ENCODE measurements around the gene SORL1-AS1.

The SORL1-AS1 gene

DNA sequence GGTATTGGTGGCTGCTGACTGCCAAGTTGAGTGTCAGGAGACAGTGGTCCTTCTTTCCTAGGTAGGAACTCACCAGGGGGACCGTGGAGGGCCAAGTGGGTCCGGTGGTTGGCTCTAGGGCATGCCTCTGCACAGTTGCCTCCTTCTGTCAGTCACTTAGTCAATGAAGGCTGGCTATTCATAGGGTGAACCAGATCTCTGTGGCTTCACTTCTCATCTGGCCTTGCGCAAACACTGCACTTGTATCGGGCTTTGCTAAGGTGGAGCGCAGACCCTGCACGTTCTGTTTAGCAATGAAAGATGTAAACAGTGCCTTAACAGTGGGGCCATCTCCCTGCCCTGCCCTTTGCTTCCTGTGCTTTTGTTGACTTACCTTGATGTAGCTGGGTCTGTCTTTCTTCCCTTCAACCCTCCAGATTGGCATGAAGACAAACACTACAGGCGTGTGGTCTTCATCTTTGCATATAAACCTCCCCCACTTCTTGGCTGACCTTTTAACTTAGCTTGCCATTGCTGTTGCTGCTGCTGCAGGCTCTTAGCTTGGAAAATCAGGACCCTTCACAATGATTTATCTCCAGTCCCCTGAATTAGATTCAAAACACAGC is 6.7 kb upstream of the SORL1-AS1 start:
- intact Hi-C loops (cut with DNase I; ENCODE audit: low total_unique reads) = no loop called here
- DNase-seq (ENCODE audit: low spot score in 2 of 2) = peak in 1 of 2 donors; percentile 65
- WGBS, 2 donors = 81 to 90% methylated on average over 5 to 7 of the region's 7 CpGs
- H3K4me3 ChIP-seq (ENCODE audit: low read depth, poor library complexity, severe bottlenecking) = no peak overlapping the region
- TF ChIP-seq, protein P1, sequence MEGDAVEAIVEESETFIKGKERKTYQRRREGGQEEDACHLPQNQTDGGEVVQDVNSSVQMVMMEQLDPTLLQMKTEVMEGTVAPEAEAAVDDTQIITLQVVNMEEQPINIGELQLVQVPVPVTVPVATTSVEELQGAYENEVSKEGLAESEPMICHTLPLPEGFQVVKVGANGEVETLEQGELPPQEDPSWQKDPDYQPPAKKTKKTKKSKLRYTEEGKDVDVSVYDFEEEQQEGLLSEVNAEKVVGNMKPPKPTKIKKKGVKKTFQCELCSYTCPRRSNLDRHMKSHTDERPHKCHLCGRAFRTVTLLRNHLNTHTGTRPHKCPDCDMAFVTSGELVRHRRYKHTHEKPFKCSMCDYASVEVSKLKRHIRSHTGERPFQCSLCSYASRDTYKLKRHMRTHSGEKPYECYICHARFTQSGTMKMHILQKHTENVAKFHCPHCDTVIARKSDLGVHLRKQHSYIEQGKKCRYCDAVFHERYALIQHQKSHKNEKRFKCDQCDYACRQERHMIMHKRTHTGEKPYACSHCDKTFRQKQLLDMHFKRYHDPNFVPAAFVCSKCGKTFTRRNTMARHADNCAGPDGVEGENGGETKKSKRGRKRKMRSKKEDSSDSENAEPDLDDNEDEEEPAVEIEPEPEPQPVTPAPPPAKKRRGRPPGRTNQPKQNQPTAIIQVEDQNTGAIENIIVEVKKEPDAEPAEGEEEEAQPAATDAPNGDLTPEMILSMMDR (IDR thresholded peaks at IDR 0.05) = no peak
- no peak for TF ChIP-seq POLR2A (IDR thresholded peaks at IDR 0.05)

DNA sequence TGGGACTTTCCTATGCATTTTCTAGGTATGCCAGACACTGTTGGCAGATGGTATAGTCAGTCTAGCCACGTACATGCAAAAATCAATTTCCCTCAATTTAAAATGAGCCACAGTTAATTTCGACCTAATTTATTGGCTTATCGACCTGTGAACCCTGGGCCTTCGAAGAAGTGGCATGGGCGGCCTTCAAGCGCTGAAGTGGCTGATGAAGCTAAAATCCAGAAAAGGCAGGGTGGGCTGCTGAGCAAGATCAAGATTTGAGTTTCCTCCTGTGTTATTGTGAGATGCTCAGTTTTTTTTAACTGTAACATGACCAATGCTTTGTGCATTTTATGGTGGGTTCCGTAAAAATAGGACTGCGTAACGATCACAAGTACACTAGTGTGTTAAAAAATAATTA is 5.8 kb upstream of the SORL1-AS1 start:
- TF ChIP-seq, protein P1 (IDR thresholded peaks at IDR 0.05) = no peak
- no peak for TF ChIP-seq POLR2A (IDR thresholded peaks at IDR 0.05)
- WGBS, 2 donors = 88 to 92% methylated on average over 9 of the region's 9 CpGs
- H3K4me3 ChIP-seq (ENCODE audit: low read depth, poor library complexity, severe bottlenecking) = no peak overlapping the region
- intact Hi-C loops (cut with DNase I; ENCODE audit: low total_unique reads) = no loop called here
- no peak for DNase-seq (ENCODE audit: low spot score in 2 of 2)

DNA sequence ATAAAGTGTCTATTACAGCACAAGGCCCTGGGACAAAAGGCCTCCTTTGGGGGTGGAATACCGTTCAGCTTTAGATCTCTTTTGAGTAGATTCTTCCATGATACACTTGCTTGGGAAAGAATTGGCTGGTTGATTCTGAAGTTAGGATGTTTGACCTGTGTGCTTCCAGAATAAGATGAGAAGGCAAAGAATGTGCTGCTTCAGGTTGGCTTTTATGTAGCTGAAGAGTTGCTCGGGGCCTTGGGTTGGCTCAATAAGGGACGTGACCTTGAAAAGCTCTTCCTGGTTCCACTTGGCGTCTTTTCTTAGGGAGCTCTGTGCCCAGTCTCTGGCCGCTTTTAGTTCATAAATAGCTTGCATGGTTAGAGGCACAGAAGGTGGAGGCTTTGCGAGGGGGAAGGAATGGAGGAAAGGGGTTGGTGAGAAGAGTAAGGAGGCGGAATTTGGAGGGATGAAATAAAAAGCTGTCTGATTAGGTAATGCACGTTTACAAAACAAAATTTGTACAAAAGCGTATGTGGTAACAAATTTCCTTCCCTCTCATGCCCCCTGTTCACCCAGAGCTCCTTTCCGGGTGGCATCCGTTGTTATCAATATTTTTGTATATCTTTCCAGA is 4.2 kb upstream of the SORL1-AS1 start:
- H3K4me3 ChIP-seq (ENCODE audit: low read depth, poor library complexity, severe bottlenecking) = no peak overlapping the region
- DNase-seq (ENCODE audit: low spot score in 2 of 2) = peak in 1 of 2 donors; percentile 52
- WGBS, 2 donors = 84 to 86% methylated on average over 11 of the region's 11 CpGs
- intact Hi-C loops (cut with DNase I; ENCODE audit: low total_unique reads) = no loop called here
- TF ChIP-seq, protein P1 (IDR thresholded peaks at IDR 0.05) = no peak
- TF ChIP-seq POLR2A (IDR thresholded peaks at IDR 0.05) = no peak

DNA sequence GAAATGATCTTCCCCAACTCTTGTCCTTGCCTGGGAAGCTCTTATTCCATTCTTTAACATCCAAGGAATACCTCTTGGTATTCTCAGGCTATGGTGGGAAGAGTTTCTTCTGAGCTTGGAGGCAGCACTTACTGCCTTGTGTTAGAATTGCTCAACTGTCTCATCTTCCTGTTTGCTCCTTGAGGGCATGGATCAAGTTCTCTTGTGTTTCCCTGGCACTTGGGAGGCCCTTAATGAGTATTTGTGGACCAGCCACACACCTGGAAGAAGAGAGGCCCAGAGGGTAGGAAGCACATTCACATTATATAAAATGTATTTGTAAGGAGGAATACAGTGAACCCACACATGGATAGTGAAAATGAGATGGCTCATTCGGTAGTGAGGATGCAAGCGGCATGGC is 3.4 kb upstream of the SORL1-AS1 start:
- intact Hi-C loops (cut with DNase I; ENCODE audit: low total_unique reads) = no loop called here
- no peak overlapping the region for H3K4me3 ChIP-seq (ENCODE audit: low read depth, poor library complexity, severe bottlenecking)
- 87 to 91% methylated on average over 2 of the region's 2 CpGs for WGBS, 2 donors
- DNase-seq (ENCODE audit: low spot score in 2 of 2) = no peak
- TF ChIP-seq POLR2A (IDR thresholded peaks at IDR 0.05) = no peak
- TF ChIP-seq, protein P1 (IDR thresholded peaks at IDR 0.05) = no peak

DNA sequence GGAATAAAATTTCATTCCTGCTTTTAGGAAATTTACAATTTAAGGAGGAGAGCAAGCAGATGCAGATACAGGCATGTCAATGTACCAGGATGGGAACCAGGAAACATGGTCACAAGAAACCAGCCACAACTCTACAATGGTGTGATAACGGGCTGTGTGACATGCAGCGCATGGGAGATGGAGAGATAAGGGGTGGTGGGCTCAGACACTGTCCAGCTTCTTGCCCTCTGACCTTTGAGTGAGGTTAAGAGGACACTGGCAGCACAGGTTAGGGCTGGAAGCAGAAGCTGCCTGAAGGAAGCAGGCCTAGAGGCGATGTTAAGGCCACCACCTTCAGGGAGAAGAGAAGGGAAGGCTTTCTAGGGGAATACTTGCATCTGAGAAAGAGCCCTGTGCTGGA is 2.3 kb upstream of the SORL1-AS1 start:
- intact Hi-C loops (cut with DNase I; ENCODE audit: low total_unique reads) = no loop called here
- TF ChIP-seq, protein P1 (IDR thresholded peaks at IDR 0.05) = no peak
- no peak for TF ChIP-seq POLR2A (IDR thresholded peaks at IDR 0.05)
- peak in 1 of 2 donors; percentile 54 for DNase-seq (ENCODE audit: low spot score in 2 of 2)
- 88 to 92% methylated on average over 3 of the region's 3 CpGs for WGBS, 2 donors
- no peak overlapping the region for H3K4me3 ChIP-seq (ENCODE audit: low read depth, poor library complexity, severe bottlenecking)

Data from lower leg skin (tissue), 4 donors.